HG03280 (cell line): ENCODE measurements around the gene SMG9.
"Not testable (repeated sequence)": the region's sequence is repeated elsewhere in the genome, so short reads cannot be mapped to it uniquely, and the experiment has no call there.

Source experiments
- ATAC-seq: cut with Tn5 transposase; IDR thresholded peaks from one replicate; pipeline ENCODE4 v1.9.1; 2021; ENCODE audit warnings: mild to moderate bottlenecking, moderate library complexity; ENCODE audit not compliant: unreplicated experiment

Gene SMG9

DNA sequence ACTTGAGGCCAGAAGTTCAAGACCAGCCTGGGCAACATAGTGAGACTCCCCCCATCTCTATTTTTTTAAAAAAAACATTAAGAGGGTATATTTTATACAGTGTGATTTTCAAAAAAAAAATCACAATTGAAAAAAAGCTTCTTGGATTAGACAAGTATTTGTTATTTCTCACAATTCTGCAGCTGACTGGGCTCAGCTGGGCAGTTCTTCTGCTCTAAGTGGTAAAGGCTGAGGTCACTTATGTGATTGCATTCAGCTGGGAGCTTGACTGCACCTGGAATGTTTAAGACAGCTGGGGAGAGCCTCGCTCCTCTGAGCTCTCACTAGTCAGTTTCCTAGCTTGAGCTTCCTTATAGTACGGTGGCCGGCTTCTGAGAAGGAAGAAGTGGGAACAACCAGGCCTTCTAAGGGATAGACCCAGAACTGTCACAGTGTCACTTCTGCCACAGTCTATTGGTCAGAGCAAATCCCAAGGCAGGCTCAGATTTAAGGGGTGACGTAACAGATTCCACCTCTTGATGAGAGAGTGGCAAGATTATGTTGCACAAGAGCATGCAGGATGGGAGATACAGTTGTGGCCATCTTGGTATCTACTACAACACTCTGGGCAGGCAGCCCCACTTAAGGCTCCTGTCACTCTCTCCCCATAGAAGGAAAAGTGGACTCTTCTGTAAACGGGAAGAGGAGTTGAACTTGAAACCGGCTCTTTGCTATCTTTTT is 58.6 kb downstream of the SMG9 start:
- no peak for ATAC-seq

DNA sequence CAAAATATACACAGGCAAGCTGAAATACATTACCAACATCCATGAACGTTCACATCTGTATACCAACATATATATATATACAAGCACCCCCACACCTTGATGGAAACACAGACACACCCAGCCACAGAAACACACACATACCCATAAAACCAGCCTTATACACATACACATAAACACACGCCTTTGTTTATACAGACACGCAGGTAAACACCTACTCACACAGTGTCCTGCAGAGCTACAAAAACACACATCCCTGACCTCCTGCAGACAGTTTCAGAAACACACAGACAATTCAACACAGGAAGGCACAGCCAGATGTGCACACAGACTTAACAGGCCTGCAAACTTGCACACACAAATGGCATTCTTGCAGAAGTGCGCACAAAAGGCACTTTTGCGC is 60.2 kb downstream of the SMG9 start:
- no peak for ATAC-seq

DNA sequence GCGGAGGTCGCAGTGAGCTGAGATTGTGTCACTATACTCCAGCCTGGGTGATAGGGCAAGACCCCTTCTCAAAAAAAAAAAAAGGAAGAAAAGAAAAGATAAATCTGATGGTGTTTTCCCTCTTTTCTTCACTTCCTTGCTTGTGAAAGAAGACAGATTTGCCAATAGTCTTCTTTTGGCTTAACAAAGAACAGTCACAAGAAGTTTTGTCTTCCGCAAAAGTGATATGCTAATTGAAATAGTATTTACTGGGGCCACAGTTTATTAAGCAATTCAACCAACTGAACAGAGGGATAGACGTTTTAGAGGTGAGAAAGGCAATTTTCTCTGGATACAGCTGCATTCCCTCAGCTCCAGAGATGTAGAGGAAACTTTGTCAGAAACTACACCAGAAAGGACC is 61.9 kb downstream of the SMG9 start:
- ATAC-seq: no peak

DNA sequence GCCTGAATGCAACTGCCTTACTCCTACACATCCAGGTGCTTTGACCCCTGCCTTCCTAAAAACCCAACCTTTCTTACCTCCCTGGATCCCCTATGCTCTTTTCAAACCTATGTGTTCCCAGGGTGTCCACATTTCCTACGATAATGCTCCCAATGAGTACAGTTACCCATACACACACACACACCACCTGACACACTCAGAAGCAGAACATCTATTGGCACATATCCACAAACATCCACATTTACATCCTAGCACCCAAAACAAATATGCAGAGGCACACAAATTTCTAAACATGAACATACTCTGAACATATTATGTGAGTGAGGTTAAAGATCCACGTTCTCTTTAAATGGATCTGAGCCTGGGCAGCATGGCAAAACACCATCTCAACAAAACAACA is 62.4 kb downstream of the SMG9 start:
- no peak for ATAC-seq

DNA sequence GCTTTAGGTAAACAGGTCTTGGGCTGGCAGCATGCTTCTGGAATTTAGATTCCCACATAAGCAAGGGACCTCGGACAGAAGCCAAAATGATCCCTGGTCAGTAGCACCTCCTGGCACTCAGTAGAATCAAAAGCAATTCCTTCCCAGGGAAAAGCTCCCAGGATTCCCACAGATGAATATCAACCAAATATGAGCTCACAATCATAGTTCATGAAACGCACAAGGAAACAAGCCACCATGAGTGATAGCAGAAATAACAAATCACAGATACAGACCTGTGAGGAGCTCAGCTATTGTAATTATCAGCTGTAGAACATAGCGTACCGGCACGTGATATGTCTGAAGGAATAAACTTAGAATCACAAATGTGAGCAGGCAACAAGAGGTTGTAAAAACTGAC is 63.0 kb downstream of the SMG9 start:
- ATAC-seq: no peak

DNA sequence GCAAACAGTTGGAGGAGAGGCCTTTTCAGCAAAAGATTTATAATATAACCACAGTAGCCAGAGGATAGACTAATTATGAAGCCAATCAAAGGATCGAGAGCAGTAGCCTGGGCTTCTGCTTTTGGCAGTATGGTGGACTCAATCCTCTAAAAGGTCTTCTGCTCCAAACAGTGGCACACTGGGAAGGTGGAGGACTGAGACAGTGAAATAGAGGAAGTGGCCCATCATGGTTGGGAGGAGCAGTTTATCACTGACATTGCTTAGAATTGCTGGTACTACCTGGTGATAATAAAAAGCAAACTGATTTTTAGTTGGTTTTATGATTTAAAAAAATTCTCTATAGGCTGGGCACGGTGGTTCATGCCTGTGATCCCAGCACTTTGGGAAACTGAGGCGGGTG is 63.9 kb downstream of the SMG9 start:
- no peak for ATAC-seq

DNA sequence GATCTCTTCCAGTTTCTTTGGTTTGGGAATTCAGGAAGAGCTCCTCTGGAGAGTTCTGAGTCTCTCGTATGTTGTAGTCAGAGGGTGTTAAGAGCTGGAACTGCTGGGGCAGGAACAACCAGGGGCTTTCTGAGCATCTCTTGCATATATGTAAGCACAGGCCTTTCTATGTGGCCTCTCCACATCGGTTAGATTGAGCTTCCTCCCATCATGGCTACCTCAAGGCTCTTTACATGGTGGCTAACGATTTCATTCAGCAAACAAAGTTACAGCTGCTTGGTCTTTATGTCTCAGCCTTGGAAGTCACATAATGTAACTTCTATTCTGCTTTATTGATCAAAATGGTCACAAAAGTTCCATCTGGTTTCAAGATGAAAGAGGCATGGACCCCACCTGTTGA is 64.3 kb downstream of the SMG9 start:
- ATAC-seq: no peak

DNA sequence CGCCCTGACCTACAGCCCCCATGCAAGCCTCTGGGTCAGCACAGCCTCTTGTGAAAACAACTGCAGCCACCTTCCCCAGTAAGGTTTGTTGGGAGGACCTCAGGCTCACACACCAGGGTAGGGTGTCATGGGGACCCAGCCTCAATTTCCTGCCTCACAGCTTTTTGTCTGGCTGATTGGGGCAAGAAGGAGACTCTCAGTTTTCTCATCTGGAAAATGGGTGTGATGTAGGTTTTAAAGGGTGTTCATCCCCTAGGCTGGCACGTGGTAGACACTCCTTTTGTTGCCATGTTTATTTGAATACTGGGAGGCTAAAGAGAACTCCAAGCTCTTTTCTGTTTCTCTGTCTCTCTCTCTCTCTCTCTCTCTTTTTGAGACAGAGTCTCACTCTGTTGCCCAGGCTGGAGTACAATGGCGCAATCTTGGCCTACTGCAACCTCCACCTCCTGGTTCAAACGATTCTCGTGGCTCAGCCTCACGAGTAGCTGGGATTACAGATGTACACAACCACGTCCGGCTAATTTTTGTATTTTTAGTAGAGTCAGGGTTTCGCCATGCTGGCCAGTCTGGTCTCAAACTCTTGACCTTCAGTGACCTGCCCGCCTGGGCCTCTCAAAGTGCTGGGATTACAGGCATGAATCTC is 66.6 kb downstream of the SMG9 start:
- ATAC-seq: no peak

DNA sequence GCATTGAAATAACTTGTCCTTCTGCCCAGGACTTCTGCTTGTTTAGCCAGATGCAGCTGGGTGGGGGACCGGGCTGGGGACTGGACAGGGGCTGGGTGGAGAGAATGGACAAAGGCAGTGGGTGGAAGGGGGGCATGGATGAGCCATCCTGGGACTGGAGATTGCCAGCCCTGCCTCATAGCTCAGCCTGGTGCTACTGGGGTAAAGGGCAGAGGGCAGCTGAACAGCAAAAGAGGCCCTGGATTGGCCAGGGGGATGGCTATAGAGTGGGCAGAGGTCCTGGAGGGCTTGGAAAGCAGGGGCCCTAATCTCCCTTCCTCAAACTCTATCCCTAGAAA is 67.1 kb downstream of the SMG9 start:
- ATAC-seq: no peak

DNA sequence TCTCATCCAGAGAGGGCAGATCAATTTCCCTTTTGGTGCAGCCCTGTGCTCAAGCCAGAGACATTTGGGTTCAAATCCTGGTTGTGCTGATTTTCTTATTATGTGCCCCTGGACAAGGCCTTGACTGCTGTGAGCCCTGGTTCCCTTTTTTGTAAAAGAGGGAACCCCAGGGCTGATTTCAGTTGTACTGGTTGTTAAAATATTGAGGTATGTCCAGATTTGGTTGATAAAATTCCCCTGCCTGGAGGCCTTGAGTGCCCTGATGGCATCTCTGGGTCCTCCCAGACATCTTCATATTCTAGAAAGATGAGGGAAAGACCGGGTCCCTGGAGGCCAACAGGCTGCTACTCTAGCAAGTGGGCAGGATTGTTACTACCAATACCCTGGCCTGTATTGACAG is 70.4 kb downstream of the SMG9 start:
- no peak for ATAC-seq

DNA sequence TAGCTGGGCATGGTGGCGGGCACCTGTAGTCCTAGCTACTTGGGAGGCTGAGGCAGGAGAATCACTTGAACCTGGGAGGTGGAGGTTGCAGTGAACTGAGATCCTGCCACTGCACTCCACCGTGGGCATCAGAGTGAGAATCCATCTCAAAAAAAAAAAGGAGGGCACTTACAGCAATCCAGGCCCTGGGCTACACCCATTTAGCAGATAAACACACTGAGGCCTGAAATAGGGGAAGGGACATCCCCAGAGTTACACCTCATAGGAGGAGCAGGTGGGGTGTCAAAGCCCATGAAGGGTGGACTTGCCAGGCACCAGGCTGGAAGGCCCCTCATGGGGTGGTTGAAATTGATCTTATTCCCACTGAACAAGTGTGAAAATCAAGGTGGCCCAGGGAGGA is 70.9 kb downstream of the SMG9 start:
- no peak for ATAC-seq

DNA sequence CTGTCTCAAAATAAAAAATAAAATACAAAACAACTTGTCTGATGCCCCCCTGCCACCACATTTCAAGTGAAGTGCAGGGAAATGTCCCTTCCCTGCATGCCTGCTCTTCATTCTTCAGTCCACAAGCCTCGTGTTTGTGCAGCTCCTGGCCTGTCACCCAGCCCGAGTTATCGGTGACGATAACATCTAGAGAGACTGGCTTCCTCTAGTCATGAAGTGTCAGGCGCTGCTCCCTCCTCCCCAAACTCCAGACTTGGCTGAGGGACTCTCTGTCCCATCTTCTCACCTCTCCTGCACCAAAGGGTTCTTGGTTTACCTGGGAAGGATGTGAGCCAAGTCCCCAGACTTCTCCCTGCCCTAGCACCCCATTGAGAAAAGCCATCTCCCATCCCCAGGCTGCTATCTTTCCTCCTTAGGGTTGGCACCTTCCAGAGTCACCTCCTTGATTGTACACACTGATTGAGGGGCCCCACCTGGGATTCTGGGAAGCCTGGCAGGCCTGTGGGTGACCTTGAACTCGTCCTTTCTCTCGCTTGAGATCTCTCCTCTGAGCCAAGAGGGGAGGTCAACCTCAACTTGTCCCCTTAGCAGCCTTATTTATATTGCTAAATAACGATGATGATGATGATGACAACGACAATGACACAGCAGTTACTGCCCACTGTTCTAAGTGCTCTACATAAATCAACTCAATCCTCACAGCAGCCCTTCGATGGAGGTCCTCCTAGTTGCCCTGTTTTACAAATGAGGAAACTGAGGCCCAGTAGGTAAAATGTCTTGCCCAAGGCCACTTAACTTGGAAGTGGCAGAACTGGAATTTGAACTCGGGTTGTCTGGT is 71.7 kb downstream of the SMG9 start:
- no peak for ATAC-seq

DNA sequence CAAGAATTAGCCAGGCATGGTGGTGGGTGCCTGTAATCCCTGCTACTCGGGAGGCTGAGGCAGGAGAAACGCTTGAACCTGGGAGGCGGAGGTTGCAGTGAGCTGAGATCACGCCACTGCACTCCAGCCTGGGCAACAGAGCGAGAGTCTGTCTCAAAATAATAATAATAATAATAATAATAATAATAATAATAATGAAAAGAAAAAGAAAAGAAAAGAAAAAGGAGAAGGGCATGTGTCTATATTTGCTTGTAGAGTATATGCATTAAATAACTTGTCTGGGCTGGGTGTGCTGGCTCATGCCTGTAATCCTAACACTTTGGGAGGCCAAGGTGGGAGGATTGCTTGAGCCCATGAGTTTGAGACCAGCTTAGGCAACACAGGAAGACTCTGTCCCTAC is 72.5 kb downstream of the SMG9 start:
- ATAC-seq: not testable (repeated sequence)

DNA sequence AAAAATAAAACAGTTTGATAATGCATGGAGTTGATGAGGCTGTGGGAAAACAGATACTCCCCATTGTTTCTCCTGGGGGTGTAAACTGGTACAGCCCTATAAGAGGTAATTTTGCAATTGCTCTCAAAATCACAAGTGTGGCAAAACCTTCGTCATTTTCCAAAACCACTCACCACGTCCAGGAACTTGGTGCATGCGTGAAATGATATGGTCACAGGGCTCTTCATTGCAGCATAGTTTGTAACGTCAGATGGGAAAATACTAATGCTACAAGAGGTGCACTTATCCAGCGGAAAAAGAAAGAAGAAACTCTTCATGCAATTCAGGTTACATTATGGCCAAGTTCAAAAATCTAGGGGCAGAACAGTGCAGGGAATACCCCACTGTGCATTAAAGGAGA is 72.9 kb downstream of the SMG9 start:
- ATAC-seq: no peak

DNA sequence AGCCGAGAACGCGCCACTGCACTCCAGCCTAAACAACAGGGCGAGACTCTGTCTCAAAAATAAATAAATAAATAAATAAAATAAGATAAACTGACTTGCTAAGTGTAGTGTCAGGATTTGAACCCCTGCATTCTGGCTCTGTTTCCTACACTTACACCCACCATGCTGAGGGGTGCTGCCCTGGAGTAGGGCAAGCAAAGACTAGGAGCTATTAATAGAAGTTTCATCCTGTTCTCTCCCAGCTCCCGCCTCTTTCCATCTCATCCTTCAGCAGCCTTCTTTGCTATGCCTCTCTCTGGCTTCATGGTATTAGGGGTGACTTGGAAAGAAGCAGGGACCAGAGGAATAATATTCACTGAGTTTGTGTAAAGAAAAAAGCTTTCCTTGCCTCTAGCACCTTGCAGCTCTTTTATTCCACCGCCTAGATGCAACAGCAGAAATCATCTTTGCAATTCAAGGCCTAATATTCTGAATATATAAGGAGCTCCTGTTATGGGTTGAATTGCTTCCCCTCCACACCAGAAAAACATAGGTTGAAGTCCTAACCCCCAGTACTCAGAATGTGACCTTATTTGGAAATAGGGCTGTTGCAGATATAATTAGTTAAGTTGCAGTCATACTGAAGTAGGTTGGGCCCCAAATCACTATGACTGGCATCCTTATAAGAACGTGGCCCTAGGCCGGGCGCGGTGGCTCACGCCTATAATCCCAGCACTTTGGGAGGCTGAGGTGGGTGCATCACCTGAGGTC is 76.1 kb downstream of the SMG9 start:
- no peak for ATAC-seq
